ENCODE data around the gene LMNB1. TPM values are rescaled to one million over a fixed set of nuclear protein-coding genes. Genes with fewer than 3 reads are reported as not detected.
"Not testable (repeated sequence)": the region's sequence is repeated elsewhere in the genome, so short reads cannot be mapped to it uniquely, and the experiment has no call there.

The LMNB1 gene
- total RNA-seq, 1 donor from 2014 or later = 112 TPM

- no peak overlapping the region for H3K4me3 ChIP-seq (ENCODE audit: low read depth, low read length)
- DNase-seq (ENCODE audit: low read depth) = no peak
- TF ChIP-seq CTCF (conservative IDR thresholded peaks at IDR 0.05; ENCODE audit: low read depth, low read length) = no peak
Observed at GRCh38 chr5:126851501-126852011, 74.6 kb downstream of the LMNB1 start.

- no peak overlapping the region for H3K4me3 ChIP-seq (ENCODE audit: low read depth, low read length)
- DNase-seq (ENCODE audit: low read depth) = no peak
- no peak for TF ChIP-seq CTCF (conservative IDR thresholded peaks at IDR 0.05; ENCODE audit: low read depth, low read length)
Observed at GRCh38 chr5:126852091-126852571, 75.2 kb downstream of the LMNB1 start.

GRCh38 chr5:126852841-126853271 lies 75.9 kb downstream of the LMNB1 start:
- no peak for DNase-seq (ENCODE audit: low read depth)
- no peak overlapping the region for H3K4me3 ChIP-seq (ENCODE audit: low read depth, low read length)
- no peak for TF ChIP-seq CTCF (conservative IDR thresholded peaks at IDR 0.05; ENCODE audit: low read depth, low read length)

GRCh38 chr5:126853541-126854307 lies 76.8 kb downstream of the LMNB1 start:
- DNase-seq (ENCODE audit: low read depth); H3K4me3 ChIP-seq (ENCODE audit: low read depth, low read length): not testable (repeated sequence)

- no peak overlapping the region for H3K4me3 ChIP-seq (ENCODE audit: low read depth, low read length)
- no peak for DNase-seq (ENCODE audit: low read depth)
- TF ChIP-seq CTCF (conservative IDR thresholded peaks at IDR 0.05; ENCODE audit: low read depth, low read length) = no peak
Observed at GRCh38 chr5:126854526-126855110, 77.7 kb downstream of the LMNB1 start.

- no peak for DNase-seq (ENCODE audit: low read depth)
- TF ChIP-seq CTCF (conservative IDR thresholded peaks at IDR 0.05; ENCODE audit: low read depth, low read length) = no peak
- H3K4me3 ChIP-seq (ENCODE audit: low read depth, low read length) = no peak overlapping the region
Observed at GRCh38 chr5:126855266-126855665, 78.3 kb downstream of the LMNB1 start.

GRCh38 chr5:126857472-126858410 lies 80.8 kb downstream of the LMNB1 start:
- no peak for DNase-seq (ENCODE audit: low read depth)
- no peak for TF ChIP-seq CTCF (conservative IDR thresholded peaks at IDR 0.05; ENCODE audit: low read depth, low read length)
- H3K4me3 ChIP-seq (ENCODE audit: low read depth, low read length) = no peak overlapping the region
